Endothelial cell of coronary artery (primary cell): ENCODE data around the gene EDNRA. TPM values are rescaled to one million over a fixed set of nuclear protein-coding genes. Genes with fewer than 3 reads are reported as not detected.

Source experiments
- total RNA-seq: library from RNA; depleted of rRNA; stranded (reverse); fragments of >200 nt; gene quantifications from 2 replicates; pipeline ENCODE4 v1.2.3, GENCODE V29; 2014

The EDNRA gene
- total RNA-seq: 5.0 TPM in 1 of 2 replicates, not detected in the other

GRCh38 chr4:147480891-147481576, at the start of gene EDNRA:
Gene EDNRA, plus strand, starts transcription at chr4:147481097. Its CDS starts 4,585 bp downstream, at chr4:147485682.

Other genes starting within 250 kb of the EDNRA start
- 29.9 and 38.6 TPM in 2 replicates for gene TMEM184C, start 136.3 kb downstream of the EDNRA start, total RNA-seq
- 8.9 TPM in 2 replicates for gene PRMT9, start 203.1 kb downstream of the EDNRA start, total RNA-seq